ENCODE data around the gene PGM2L1. TPM values are rescaled to one million over a fixed set of nuclear protein-coding genes. Genes with fewer than 3 reads are reported as not detected.

Gene PGM2L1
- total RNA-seq, 1 donor = 7.2 TPM

DNA sequence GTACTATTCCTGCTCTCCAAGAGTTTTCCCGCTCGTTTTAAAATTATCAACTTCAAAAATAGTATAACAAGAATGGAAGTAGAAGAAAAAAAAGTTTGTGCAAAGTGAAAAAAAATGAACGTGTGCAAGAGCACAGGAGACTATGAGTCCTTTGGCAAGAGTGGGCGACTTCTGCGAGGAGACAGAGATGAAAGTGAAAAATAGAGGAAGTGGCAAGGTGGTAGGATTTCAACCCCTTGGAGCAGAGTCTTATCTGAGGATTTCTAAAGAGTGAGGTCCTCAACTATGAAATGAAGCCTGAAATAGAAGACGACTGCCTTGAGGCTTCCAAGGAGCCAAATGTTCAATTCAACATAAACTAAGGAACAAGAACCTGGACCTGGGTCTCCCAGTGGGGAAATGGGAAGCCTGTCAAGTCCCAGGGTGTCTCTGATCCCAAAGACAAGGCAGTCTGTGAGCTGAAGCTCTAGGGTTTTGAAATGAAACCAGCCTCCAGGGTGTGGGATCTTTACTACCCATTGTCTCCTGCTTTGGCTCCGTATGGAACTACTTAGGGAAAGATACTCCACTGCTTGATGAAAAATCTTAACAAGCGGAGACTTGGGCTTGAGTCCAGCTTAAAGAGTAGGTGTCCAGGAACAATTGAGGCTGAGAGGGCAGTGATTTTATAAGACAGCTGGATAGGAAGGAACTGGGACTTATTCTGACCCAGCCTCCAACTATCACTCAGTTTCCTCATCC lies 91.6 kb downstream of the PGM2L1 start:
- TF ChIP-seq, protein P1, sequence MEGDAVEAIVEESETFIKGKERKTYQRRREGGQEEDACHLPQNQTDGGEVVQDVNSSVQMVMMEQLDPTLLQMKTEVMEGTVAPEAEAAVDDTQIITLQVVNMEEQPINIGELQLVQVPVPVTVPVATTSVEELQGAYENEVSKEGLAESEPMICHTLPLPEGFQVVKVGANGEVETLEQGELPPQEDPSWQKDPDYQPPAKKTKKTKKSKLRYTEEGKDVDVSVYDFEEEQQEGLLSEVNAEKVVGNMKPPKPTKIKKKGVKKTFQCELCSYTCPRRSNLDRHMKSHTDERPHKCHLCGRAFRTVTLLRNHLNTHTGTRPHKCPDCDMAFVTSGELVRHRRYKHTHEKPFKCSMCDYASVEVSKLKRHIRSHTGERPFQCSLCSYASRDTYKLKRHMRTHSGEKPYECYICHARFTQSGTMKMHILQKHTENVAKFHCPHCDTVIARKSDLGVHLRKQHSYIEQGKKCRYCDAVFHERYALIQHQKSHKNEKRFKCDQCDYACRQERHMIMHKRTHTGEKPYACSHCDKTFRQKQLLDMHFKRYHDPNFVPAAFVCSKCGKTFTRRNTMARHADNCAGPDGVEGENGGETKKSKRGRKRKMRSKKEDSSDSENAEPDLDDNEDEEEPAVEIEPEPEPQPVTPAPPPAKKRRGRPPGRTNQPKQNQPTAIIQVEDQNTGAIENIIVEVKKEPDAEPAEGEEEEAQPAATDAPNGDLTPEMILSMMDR (IDR thresholded peaks at IDR 0.05; ENCODE audit: extremely low read depth, low read depth, low read length) = no peak
- no peak overlapping the region for H2AFZ ChIP-seq (ENCODE audit: low read length)
- H3K79me2 ChIP-seq (ENCODE audit: insufficient read depth, low read length) = peaks cover 3% of the 10 kb centered on the region
- no peaks in the 10 kb centered on the region for H3K9me3 ChIP-seq (ENCODE audit: low read depth, low read length)
- peak; percentile 64 for DNase-seq (ENCODE audit: insufficient read length, low spot score, missing footprints)
- H4K20me1 ChIP-seq (ENCODE audit: insufficient read depth, low read length) = no peaks in the 10 kb centered on the region
- no peak overlapping the region for H3K4me3 ChIP-seq (ENCODE audit: insufficient read depth, low read length)
- H3K4me1 ChIP-seq (ENCODE audit: insufficient read depth, low read length) = peaks cover 15% of the 10 kb centered on the region
- H3K36me3 ChIP-seq (ENCODE audit: insufficient read depth, low read length) = no peaks in the 10 kb centered on the region
- H3K4me2 ChIP-seq (ENCODE audit: insufficient read depth, low read length) = no peak overlapping the region
- no peak overlapping the region for H3K27ac ChIP-seq (ENCODE audit: low read depth, low read length)
- no peaks in the 10 kb centered on the region for H3K27me3 ChIP-seq (ENCODE audit: insufficient read depth, low read length)

DNA sequence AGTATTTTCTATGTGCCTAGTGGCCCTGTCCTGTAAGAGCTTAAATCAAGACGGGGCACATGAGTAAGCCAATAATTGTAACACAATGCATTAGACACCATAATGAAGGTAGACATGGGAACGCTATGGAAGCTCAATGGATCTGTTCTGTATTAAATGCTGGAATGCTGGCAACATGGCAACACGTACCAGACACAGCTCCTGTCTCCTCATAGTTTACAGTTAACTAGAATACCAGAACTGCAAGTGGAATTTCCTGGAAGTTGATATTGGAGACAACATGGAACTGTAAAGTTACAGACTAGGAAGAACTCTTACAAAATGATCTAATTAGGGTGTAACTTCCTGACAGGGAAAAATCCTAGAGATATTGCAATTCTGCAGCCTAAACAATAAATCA lies 99.2 kb downstream of the PGM2L1 start:
- Histone ChIP-seq H3K4me3 (ENCODE audit: insufficient read depth, low read length) (no peak overlapping the region), H2AFZ (ENCODE audit: low read length) (no peak overlapping the region), H3K27me3 (ENCODE audit: insufficient read depth, low read length) (no peaks in the 10 kb centered on the region), H3K36me3 (ENCODE audit: insufficient read depth, low read length) (no peaks in the 10 kb centered on the region), H4K20me1 (ENCODE audit: insufficient read depth, low read length) (no peaks in the 10 kb centered on the region), H3K4me2 (ENCODE audit: insufficient read depth, low read length) (no peak overlapping the region), H3K79me2 (ENCODE audit: insufficient read depth, low read length) (no peaks in the 10 kb centered on the region), H3K4me1 (ENCODE audit: insufficient read depth, low read length) (no peaks in the 10 kb centered on the region), H3K27ac (ENCODE audit: low read depth, low read length) (no peak overlapping the region), H3K9me3 (ENCODE audit: low read depth, low read length) (no peaks in the 10 kb centered on the region)
- TF ChIP-seq, protein P1 (IDR thresholded peaks at IDR 0.05; ENCODE audit: extremely low read depth, low read depth, low read length) = no peak
- DNase-seq (ENCODE audit: insufficient read length, low spot score, missing footprints) = no peak

DNA sequence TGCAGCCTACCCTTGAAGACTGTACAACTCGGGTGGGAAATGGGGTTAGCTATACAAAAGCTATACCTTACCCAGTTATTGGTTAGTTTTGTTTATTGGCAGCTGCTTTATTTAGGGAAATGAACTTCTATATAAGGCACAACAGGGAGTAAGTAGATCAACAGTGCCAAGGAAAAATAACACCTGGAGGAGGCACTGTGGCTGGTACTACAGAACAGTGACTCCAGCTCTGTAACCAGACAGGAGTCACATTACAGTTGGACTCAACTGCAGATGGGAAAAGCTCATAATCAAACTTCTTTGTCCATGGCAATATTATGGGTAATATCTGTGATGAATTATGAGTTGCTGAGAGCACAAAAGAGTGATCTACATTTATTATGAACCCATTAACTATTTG lies 100.7 kb downstream of the PGM2L1 start:
- H2AFZ ChIP-seq (ENCODE audit: low read length) = no peak overlapping the region
- no peak for DNase-seq (ENCODE audit: insufficient read length, low spot score, missing footprints)
- no peaks in the 10 kb centered on the region for H3K9me3 ChIP-seq (ENCODE audit: low read depth, low read length)
- H3K27ac ChIP-seq (ENCODE audit: low read depth, low read length) = no peak overlapping the region
- H3K4me3 ChIP-seq (ENCODE audit: insufficient read depth, low read length) = no peak overlapping the region
- H3K79me2 ChIP-seq (ENCODE audit: insufficient read depth, low read length) = no peaks in the 10 kb centered on the region
- TF ChIP-seq, protein P1 (IDR thresholded peaks at IDR 0.05; ENCODE audit: extremely low read depth, low read depth, low read length) = no peak
- H3K4me1 ChIP-seq (ENCODE audit: insufficient read depth, low read length) = no peaks in the 10 kb centered on the region
- no peaks in the 10 kb centered on the region for H3K36me3 ChIP-seq (ENCODE audit: insufficient read depth, low read length)
- H3K27me3 ChIP-seq (ENCODE audit: insufficient read depth, low read length) = no peaks in the 10 kb centered on the region
- H3K4me2 ChIP-seq (ENCODE audit: insufficient read depth, low read length) = no peak overlapping the region
- no peaks in the 10 kb centered on the region for H4K20me1 ChIP-seq (ENCODE audit: insufficient read depth, low read length)

DNA sequence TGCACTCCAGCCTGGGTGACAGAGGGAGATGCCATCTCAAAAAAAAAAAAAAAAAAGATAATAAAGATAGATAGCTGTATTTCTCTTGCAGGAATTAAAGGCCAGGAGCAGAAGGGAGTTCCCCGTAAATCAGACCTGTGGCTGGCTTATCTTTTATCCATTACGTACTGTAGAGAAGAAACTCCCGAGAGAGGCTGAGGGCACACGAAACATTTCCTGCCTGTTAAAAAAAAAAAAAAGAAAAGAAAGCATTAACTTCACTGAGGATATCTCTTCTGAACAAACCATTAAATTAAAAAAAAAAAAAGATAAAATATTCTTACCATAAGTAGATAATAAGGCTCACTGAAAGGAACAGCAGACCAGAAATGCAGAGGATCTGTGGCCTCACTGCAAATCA lies 109.3 kb downstream of the PGM2L1 start:
- Histone ChIP-seq H3K4me2 (ENCODE audit: insufficient read depth, low read length) (no peak overlapping the region), H3K27me3 (ENCODE audit: insufficient read depth, low read length) (no peaks in the 10 kb centered on the region), H3K9me3 (ENCODE audit: low read depth, low read length) (no peaks in the 10 kb centered on the region), H3K79me2 (ENCODE audit: insufficient read depth, low read length) (no peaks in the 10 kb centered on the region), H3K36me3 (ENCODE audit: insufficient read depth, low read length) (no peaks in the 10 kb centered on the region), H3K4me1 (ENCODE audit: insufficient read depth, low read length) (peaks cover 8% of the 10 kb centered on the region), H2AFZ (ENCODE audit: low read length) (no peak overlapping the region), H3K4me3 (ENCODE audit: insufficient read depth, low read length) (no peak overlapping the region), H3K27ac (ENCODE audit: low read depth, low read length) (peak overlapping the region; percentile 76), H4K20me1 (ENCODE audit: insufficient read depth, low read length) (no peaks in the 10 kb centered on the region)
- no peak for DNase-seq (ENCODE audit: insufficient read length, low spot score, missing footprints)
- TF ChIP-seq, protein P1 (IDR thresholded peaks at IDR 0.05; ENCODE audit: extremely low read depth, low read depth, low read length) = no peak
